GM18517 (cell line): ENCODE measurements around the gene ZNF709.
"Not testable (repeated sequence)": the region's sequence is repeated elsewhere in the genome, so short reads cannot be mapped to it uniquely, and the experiment has no call there.

Source experiments
- ATAC-seq: cut with Tn5 transposase; IDR thresholded peaks from one replicate; pipeline ENCODE4 v1.9.1; 2021; ENCODE audit warnings: mild to moderate bottlenecking, moderate library complexity; ENCODE audit not compliant: unreplicated experiment

The ZNF709 gene

DNA sequence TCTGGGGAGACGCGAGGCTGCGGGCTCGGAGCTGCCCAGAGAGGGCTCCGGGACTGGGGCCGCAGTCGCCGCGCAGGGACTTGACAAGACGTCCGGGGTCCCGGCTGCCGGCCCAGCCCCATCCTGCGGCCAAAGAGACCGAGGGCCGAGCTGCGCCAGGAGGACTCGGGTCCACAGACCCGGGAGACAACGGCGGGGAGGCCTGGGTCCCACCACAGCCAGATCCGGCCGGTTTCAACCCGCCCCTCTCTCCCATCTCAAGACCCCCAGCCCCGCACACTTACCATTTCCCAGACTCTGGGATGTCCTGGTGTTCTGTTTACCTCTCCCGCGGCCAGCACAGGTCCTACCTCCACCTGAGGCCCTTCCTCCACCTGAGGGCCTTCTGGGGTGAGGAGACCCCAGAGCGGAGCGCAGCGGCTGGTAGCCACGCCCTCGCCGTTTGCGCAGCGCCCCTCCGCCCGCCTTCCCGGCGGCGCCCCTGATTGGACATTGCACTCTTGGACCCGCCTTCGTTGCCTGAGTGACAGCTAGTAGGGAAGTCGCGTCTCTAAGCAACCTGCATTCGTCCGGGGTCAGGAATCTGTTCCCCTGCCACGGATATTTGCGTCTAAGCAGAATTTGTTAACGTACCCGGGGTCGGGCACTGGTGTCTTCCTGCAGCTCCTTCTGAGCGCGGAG lies at the start of gene ZNF709:
TSS of gene ZNF709 (minus strand) at position 446 of the 681 bp plus-strand sequence. CDS start at position 287, 159 bp downstream.
- ATAC-seq = peak; percentile 83

DNA sequence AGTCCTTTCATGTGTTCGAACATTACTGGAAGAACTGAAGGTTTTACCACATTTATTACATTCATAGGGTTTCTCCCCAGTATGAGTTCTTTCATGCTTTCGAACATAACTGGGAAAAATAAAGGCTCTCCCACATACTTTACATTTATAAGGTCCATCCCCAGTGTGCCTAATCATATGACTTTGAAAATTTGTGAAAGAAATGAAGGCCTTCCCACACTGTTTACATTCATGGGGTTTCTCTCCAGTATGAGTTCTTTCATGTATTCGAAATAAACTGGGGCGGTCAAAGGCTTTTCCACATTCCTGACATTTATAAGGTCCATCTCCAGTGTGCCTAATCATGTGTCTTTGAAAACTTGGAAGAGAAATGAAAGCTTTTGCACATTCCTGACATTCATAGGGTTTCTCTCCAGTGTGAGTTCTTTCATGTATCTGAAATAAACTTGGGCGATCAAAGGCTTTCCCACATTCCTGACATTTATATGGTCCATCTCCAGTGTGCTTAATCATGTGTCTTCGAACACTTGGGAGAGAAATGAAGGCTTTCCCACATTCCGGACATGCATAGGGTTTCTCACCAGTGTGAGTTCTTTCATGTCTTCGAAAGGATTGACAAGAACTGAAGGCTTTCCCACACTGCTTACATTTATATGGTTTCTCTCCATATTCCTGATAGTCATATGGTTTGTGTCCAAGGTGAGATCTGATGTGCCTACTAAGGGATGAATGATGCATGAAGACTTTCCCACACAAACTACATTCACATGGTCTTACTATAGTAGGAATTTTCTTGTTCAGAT lies 42.6 kb upstream of the ZNF709 start:
- no peak for ATAC-seq

- ATAC-seq = no peak
Measured at GRCh38 chr19:12526542-12526941, 41.9 kb upstream of the ZNF709 start.

DNA sequence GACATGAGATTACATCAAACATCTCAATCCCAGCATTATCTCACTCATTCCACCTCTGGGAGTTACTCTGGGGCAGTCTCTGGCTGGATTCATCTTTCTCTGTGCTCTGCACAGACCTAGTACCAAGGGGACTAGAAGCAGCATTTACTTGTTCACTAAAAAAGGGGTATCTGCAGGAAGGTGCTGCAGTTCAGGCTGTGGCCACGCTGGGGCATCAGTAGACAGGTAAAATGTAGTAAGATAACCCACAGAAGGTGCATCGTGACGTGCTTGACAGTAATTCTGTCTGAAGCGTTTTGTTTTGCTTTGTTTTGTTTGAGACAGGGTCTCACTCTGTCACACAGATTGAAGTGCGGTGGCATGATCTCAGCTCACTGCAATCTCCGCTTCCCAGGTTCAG lies 37.4 kb upstream of the ZNF709 start:
- no peak for ATAC-seq

- ATAC-seq = no peak
Measured at GRCh38 chr19:12513531-12514061, 29.0 kb upstream of the ZNF709 start.

DNA sequence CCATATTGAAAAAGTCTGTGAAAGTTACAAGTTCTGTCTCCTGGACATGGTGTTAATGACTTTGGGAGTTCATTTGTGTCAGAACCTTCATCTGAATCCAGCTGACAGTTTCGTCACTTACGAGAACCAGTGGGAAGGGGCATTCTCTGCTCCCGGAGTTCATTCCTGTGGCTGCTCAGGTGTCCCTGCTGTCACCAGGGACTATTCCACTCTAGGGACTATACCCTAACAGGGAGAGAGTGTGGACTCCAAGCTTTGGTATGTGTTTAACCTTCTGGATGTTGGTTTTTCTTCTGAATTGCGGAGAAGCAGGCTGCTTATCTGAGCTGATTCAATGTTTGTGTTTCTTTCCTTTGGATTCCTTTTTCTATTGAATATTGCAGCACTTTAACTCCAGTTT lies 12.4 kb upstream of the ZNF709 start:
- no peak for ATAC-seq

GRCh38 chr19:12496480-12496879 lies 11.9 kb upstream of the ZNF709 start:
- no peak for ATAC-seq

DNA sequence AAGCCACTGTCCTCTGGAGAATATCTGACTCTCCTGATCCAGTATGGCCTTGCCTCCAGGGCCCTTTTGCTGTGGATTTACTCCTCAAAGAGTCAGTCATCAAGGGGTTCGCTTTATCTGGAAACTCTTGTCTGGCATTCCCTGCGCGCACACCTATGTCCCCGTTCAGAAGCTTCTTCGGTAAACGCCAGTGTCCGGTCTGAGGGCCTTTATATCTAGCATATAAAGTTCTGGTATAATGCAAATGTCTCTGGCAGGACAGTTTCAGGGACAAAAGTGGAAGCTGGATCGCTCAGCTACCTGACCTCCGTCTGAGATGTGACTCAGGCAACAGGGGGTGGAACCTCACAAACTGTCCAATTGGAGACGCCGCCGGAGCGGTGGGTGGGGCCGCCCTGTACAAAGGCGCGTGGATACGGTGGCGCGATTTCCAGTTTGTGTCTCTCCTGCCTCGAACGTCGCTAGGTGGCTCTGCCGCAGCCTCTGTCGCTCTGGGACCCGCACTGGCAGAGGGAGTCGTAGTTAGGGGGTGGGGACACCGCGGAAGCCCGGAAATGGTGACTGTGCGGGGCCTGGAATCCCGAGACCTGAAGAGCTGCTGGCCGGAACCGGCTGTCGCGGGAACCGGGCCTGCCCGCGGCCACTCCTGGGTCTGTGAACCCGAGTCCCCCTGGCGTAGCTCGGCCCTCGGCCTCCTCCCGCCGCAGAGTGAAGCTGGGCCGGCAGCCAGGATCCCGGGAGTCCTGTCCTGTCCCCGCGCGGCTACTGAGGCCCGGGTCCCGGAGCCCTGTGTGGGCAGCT lies 10.6 kb upstream of the ZNF709 start:
- peak; percentile 66 for ATAC-seq

- ATAC-seq = no peak
Measured at GRCh38 chr19:12494260-12494860, 9.7 kb upstream of the ZNF709 start.

DNA sequence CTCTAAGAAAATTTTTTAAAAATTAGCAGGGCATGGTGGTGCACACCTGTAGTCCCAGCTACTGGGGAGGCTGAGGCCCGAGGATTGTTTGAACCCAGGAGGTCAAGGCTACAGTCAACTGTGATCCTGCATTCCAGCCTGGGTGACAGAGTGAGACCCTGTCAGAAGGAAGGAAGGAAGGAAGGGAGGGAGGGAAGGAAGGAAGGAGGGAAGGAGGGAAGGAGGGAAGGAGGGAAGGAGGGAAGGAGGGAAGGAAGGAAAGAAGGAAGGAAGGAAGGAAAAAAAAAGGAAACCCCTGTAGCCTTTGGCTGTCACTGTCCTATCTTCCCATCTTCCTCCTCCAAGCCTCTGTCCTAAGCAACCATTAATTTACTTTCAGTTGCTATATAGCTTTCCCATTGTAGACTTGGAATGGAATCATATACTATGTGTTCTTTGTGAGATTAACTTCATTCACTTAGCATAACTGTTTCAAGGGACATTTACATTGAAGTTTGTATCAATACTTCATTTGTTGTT lies 1.7 kb upstream of the ZNF709 start:
- not testable (repeated sequence) for ATAC-seq

GRCh38 chr19:12485571-12485970 lies 955 bp upstream of the ZNF709 start:
- no peak for ATAC-seq

- no peak for ATAC-seq
Measured at GRCh38 chr19:12485052-12485416, 418 bp upstream of the ZNF709 start.

- no peak for ATAC-seq
Measured at GRCh38 chr19:12484011-12484370, 625 bp downstream of the ZNF709 start.

DNA sequence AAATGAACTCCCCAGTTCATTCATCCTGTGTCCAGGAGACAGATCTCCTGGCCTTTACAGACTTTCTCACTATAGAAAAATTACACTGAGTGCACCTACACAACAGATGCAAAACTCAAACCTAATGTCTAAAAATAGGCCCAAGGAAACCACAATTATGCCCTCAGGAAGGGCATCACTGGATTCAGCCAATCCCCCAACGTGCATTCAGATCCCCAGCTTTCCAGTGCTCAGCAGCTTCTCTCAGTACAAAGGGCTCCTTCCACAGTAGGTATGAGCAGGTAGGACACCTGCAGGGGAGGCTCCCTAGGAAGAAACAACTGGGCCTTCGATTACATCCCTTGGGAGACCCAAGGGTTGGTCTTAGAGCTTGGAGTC lies 2.1 kb downstream of the ZNF709 start:
- ATAC-seq = no peak

DNA sequence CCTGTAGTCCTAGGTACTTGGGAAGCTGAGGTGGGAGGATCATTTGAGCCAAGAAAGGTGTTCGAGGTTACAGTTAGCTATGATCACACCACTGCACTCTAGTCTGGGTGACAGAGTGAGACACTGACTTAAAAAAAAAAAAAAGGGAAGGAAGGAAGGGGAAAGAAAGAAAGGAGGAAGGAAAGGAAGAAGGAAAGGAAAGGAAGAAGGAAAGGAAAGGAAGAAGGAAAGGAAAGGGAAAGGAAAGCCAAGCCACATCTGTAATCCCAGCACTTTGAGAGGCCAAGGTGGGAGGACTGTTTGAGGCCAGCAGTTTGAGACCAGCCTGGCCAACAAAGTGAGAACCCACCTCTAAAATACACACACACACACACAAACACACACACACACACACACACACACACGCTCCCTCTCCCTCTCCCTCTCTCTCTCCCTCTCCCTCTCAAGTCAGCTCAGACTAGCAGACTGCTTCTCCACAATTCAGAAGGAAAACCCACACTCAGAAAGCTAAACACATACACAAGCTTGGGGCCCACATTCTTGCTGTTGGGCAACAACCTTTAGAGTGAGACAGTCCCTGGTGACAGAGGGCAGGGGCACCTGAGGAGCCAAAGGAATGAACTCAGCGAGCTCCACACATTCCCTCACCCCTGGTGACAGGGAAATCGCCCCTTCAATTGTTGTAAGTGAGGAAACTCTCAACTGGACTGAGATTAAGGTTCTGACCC lies 2.7 kb downstream of the ZNF709 start:
- no peak for ATAC-seq

DNA sequence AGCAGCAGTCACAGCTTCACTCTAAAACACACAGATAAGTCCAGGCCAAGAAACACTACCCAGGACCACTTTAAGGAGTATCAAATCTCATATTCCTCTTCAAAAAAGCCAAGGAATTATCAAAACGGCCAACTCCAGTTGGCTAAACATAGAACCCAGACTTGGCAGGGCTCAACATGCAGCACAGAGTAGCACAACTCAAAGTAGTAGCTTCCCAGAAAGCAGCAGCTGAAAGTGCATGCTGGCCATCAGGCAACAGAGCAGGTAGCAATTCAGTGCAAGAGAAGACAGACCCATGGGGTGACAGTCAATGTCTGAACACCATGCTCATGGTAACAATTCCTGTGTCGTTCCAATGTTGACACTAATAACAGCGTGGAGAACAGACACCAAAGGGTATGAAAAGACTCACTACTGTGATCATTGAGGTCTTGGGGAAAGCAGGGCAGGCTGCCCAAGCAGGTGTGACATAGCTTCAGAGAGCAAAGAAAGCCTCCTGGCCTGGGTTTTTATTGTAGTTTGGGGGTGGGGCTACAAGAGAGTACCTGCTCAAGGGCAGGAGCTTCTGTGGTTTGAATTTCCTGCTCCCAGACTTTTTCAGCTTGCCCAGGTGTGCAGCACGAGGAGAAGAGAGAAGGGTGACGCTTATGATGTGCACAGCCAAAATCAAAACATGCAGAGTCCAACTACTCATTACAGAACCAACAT lies 6.2 kb downstream of the ZNF709 start:
- ATAC-seq = no peak

DNA sequence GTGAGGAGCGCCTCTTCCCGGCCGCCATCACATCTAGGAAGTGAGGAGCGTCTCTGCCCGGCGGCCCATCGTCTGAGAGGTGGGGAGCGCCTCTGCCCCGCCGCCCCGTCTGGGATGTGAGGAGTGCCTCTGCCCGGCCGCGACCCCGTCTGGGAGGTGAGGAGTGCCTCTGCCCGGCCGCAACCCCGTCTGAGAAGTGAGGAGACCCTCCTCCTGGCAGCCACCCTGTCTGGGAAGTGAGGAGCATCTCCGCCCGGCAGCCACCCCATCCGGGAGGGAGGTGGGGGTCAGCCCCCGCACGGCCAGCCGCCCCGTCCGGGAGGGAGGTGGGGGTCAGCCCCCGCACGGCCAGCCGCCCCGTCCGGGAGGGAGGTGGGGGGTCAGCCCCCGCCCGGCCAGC lies 17.0 kb downstream of the ZNF709 start:
- not testable (repeated sequence) for ATAC-seq

- no peak for ATAC-seq
Measured at GRCh38 chr19:12465211-12465610, 19.4 kb downstream of the ZNF709 start.

GRCh38 chr19:12464769-12465168 lies 19.8 kb downstream of the ZNF709 start:
- ATAC-seq = no peak

- not testable (repeated sequence) for ATAC-seq
Measured at GRCh38 chr19:12464139-12464538, 20.5 kb downstream of the ZNF709 start.
